SK-N-DZ (cell line): ENCODE measurements around the gene GATAD2A.

ENCODE experiments used
- DNase-seq: peaks from one replicate; pipeline ENCODE4 v3.0.0-alpha.2; 2015; ENCODE audit warnings: low spot score
- small RNA-seq, 2 experiments: library from RNA; depleted of rRNA; stranded (forward); fragments of <200 nt; gene quantifications; one replicate each; pipeline ENCODE3, GENCODE V24; 2014

GATAD2A gene

DNA sequence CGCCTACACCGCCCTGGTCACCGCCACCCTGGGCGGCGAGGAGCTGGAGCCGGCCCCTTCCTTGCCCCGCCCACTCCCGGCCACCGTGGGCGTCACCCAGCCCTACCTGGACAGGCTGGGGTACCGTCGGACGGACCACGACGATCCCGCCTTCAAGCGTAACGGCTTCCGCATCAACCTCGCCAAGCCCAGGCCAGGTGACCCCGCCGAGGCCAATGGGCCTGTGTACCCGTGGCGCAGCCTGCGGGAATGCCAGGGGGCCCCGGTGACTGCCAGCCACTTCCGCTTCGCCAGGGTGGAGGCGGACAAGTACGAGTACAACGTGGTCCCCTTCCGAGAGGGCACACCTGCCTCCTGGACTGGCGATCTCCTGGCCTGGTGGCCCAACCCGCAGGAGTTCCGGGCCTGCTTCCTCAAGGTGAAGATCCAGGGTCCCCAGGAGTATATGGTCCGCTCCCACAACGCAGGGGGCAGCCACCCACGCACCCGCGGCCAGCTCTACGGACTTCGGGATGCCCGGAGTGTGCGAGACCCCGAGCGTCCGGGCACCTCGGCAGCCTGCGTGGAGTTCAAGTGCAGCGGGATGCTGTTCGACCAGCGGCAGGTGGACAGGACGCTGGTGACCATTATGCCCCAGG, 139.6 kb downstream of the GATAD2A start:
- DNase-seq = no peak

DNA sequence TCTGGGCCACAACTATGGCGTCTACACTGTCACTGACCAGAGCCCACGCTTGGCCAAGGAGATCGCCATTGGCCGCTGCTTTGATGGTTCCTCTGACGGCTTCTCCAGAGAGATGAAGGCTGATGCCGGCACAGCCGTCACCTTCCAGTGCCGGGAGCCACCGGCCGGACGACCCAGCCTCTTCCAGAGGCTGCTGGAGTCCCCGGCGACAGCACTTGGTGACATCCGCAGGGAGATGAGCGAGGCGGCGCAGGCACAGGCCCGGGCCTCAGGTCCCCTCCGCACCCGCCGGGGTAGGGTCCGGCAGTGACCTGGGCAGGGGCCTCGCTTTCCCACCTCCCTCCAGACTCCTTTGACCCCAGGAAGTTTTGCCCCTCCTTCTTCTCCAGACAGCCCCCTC, 140.2 kb downstream of the GATAD2A start:
- no peak for DNase-seq

DNA sequence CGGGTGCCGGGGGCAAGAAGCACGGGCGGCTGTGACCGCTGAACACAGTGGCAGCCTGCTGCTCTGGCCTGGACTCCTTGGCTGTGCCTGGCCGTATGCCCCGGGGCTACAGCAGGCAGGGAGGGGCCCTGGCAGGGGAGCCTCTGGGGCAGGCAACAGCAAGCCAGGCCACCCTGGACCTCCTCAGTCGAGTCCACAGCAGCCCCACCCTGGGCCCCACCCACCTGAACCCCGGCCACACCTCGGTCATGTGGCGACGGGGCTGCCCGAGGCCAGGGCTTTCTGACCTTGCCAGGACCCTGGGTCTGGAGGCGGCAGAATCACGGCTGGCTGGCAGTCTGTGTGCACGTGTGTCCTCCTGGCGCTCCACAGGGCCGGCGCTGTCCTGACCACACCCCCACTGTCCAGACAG, 141.3 kb downstream of the GATAD2A start:
- DNase-seq = no peak

DNA sequence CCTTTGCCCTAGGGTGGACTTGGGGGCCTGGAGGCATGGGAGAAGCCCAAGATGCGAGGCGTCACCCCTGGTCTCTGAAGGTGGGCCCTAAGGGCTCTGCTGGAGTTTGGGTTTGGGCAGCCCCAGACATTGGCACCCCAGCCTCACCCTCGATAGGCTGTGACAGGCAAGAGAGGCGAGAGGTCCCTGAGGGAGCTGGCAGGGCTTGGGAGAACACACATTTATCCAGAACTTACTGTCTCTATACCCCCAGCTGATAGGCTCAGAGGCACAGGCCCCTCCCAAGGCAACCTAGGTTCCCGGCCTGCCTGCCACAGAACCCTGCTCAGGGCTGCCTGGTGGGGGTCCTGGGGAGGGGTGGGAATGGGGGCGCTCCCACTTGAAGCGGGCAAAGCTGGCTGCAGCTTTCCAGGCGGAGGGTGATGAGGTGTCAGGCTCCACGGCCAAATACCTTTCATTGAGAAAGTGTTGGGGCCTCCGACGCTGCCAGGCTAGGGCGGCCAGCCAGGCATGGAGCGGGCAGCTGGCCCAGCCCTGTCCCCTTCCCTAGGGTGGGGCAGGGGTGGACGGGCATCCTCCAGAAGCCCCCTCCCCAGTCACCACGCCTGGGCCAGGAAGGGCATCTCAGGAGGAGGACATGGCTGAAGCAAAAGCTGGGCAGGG, 142.3 kb downstream of the GATAD2A start:
- DNase-seq = no peak

DNA sequence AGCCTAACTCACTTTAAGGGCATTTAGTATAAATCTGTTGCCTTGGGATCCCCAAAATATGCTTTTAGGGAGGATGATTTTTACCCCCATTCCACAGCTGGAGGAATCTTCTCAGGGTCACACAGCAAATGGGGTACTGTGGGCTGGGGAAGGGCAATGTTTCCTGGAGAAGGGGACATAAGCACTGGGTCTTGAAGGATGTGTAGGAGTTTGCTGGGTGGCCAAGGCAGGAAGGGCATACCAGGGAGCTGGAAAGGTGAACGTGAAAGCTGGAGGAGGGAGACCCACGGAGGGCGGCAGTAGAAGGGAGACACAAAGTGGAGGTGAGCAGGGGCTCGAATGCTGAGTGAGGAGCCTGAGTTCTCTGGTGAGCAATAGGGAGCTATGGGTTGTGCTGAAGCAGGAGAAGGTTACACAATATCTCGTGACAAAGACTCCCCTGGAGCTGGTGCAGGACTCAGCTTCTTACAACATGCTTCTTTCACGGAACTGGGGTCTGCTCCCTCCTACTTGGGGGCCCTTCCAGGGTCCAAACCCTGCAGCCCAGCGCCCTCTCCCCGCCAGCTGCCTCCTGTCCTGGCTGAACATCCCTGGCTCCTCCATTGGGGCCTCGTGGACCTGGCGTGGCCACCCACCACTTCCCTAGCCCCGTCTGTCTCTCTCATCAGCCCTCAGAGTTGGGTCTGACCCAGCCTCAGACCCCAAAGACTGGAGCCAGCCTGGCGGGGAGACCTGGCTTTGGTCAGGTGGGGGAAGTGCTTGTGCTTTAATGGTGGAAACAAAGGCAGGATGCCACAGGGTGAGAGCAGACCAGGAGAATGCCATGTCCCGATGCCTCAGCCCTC, 143.7 kb downstream of the GATAD2A start:
- no peak for DNase-seq

DNA sequence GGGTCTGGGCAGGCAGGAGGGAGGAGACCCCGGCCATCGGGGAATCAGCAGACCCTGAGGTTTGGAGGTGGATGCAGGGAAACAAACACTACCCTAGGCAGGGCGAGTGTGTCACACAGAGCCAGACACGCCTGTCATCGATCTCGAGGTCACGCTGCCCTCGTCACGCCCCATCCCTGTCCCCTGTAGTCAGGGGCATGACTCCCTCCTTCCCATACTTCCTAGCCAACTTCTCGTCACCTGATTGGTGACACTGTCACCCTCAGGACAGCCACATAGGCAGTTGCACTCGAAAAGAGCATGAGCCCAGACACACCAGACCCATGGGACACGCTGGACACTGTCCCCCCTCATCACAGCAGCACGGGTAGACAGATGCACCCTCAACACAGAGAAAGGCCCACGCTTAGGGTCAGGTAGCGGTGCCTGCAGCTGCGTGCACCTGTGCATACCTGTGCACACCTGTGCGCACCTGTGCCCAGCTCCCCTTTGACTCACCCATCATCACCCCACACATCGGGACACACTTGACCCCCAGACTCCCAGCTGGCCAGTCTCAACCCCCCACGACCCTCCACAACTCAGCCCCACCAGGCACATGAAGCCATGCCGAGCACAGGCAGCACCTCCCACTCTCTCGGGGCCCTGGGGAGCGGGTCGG, 144.5 kb downstream of the GATAD2A start:
- DNase-seq = no peak

DNA sequence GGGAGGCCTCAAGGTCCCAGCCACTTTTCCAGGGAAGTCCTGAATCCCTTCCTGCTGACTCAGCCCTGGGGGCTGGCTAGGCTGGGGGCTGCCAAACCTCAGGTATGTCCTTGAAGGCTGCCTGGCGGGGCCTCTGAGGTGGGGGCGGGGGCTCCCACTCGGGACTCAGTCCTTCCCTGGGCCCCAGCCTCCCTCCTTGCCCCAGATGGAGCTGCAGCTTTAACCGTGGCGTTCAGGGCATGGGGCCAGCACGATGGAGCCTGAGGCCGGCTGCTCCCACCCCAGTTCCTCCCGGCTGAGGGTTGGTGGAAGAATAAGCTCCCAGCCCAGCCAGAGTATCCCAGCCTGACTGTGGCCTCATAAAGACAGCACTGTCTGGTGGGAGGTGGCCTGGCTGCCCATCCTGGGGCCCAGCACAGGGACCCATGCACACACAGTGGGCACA, 145.0 kb downstream of the GATAD2A start:
- no peak for DNase-seq

DNA sequence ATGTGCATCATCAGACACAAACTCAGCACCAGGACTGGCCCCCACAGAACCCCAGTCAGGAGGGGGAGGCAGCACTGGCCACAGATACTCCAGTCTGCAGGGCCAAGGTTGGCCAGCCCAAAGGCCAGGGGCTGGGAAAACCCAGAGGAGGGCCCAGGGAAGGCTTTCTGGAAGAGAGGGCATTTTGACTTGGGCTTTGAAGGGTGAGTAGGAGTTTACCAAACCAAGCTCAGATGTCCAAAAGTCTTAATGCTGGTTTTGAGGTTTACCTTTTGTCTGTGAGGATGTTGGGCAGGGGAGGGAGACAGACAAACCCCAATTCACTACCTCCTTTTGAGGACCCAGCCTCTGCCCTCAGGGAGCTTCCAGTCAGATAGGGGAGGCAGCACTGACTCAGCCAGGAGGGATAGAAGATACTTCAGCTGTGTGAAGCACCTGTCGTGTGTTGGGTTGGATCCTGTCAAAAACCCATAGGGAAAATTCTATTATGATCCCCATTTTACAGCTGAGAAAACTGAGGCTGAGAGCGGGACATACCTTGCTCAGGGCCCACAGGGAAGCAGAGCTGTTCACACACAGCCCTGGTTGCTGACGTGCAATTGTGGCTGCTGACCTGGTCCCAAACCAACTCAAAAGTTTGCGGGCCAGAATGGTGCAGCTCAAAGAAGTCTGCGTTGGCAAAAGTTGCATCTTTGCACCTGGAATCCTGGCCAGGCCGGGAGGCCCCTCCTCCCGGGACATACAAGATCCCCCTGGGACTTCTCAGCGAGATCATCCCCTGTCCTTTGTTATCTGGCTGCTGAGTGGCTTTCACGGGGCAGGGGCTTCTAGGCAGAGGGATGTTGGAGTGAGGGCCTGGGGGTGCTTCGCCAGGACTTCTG, 145.7 kb downstream of the GATAD2A start:
- DNase-seq = peak; percentile 47

DNA sequence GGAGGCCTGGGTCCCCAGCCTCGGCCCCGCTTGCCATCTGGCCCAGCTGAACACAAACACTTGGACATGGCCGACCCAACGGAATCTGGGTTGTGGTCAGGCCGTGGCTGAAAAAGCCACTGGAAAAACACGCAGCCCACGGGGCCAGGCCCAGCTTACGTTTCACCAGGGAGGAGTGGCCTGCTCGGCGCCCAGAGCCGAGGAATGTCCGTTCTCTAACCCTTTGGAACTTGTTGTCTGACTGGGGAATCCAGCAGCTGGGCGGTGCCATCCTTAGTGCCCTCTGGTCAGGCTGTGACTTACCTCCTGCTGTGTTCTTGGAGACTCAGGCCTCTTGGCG, 146.3 kb downstream of the GATAD2A start:
- DNase-seq = no peak

DNA sequence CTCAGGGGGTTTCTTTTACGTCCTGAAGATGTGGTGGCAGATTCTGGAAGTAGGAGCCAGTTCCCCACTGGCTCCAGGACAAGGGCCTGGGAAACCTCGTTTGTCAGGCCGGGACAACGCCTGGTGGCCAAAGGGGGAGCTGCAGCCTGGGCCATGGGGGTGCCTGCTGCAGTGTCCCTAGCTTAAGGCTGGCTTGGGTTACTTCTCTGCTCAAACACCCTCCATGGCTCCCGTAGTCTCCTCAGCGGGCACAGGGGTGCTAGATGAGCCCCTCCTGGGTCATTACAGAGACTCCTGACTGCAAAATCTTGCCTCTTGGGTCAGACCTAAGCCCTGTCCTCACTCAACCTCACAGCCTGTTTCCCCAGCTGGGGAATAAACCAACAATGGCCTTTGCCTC, 147.3 kb downstream of the GATAD2A start:
- DNase-seq = peak; percentile 47

DNA sequence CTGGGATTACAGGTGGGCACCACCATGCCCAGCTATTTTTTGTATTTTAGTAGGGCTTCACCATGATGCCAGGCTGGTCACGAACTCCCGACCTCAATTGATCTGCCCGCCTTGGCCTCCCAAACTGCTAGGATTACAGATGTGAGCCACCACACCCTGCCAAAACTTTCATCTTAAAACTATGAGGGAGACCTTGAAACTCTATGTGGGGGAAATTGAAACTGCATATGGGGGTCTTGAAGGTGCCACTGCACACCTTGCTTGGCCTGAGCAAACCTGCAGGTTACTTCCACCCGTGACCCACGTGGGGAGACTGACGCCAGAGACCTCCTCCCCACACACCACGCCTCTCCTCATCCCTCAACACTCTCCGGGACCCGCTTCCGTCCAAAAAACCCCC, 148.2 kb downstream of the GATAD2A start:
- no peak for DNase-seq

DNA sequence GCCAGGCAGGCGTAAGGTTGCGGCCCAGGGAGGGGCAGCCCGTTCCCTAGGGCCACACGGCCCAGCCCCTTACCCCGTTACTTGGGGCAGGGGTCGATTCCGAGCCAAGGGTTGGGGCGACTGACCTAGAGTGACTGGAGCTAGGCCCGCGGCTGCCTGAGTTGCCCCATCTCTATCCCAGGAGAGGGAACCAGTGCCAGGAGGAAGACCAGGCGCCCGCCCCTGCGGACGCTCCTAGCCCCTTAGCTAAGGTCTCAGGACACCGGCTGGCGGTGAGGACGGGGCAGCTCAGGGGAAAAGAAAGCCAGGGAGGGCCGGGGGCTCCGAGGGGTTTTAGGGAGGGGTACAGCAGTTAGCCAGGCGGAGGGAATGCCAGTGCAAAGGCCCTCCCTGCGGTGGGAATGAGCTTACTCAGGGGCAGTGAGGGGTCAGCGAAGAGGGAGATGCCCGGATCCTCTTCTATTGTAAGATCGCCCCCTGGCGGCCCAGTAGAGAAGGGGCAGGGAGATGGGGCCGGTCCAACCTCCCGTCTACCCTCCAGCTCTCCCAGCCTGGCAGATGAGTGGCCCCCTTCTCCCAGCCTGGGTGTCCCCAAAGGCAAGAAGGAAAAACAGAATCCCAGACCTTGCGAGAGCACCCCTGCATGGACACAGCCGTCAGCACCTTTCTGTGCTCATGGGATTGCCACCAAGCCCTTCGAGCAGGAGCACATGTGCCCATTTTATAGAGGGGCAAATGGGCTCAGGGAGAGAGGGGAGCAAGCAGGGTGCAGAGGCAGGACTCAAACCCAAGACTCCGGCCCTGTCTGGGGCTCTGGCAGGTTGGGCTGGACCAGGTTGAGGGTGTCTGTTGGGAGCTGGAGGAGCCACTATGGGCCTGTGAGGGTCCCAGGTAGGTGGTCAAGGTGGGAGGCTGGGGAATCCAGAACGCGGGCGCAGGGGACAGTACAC, 148.9 kb downstream of the GATAD2A start:
- DNase-seq = no peak

DNA sequence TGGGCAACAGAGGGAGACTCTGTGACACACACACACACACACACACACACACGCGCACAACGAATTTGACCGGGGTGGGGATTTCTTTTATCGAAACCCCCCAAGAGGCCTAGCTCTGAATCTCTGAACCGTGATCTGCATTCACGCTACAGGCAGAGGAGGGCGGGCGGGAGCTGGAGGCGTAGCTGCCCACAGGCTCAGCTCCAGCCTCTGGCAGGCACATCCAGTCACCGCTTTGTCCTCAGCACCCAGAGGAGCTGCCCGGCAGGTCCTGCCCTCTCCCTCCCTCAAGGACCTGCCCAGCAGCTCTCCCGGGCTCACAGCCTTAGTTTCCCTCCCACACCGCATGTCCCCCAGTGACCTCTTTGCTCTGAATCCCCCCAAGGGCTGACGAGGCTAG, 152.6 kb downstream of the GATAD2A start:
- DNase-seq = no peak

Small RNA genes within 50 kb of the gene (small RNA-seq; reads per million reads assigned to genes)
- gene MIR640 = 0 reads per million in 2 experiments
